Coronary artery (tissue), 2 donors: ENCODE results near the gene SH3GLB1.

Source experiments
- DNase-seq: peaks from one replicate; pipeline ENCODE4 v3.0.0-alpha.2; 2017; ENCODE audit warnings: low spot score
- H3K27ac ChIP-seq, 2 donors: fragments of 200-600 bp; sonication (generic); one replicate each; pipeline ENCODE4 v1.5.1; 2016 to 2019
- H3K4me3 ChIP-seq: fragments of 200-600 bp; sonication (generic); 2 replicates; pipeline ENCODE4 v1.5.1; 2016; ENCODE audit warnings: mild to moderate bottlenecking, moderate library complexity
- CTCF ChIP-seq: fragments of 200-600 bp; sonication (generic); IDR thresholded peaks from one replicate; pipeline ENCODE4 v1.5.1; 2019; ENCODE audit warnings: antibody characterized with exemption

SH3GLB1 gene

GRCh38 chr1:86739648-86740509, 35.5 kb downstream of the SH3GLB1 start:
- Histone ChIP-seq H3K27ac (no peak overlapping the region), H3K4me3 (no peak overlapping the region)
- no peak for TF ChIP-seq CTCF
- DNase-seq, result no peak

- TF ChIP-seq CTCF, result peak; percentile 23
- H3K4me3 ChIP-seq, result no peak overlapping the region
- H3K27ac ChIP-seq, result no peak overlapping the region
- DNase-seq, result no peak
These were observed 37.7 kb downstream of the SH3GLB1 start for GRCh38 chr1:86741947-86742572.

GRCh38 chr1:86747304-86747703, 42.9 kb downstream of the SH3GLB1 start:
- no peak overlapping the region for H3K4me3 ChIP-seq
- no peak overlapping the region for H3K27ac ChIP-seq
- TF ChIP-seq CTCF, result no peak
- DNase-seq, result no peak

- TF ChIP-seq CTCF, result no peak
- no peak for DNase-seq
- Histone ChIP-seq H3K4me3 (no peak overlapping the region), H3K27ac (no peak overlapping the region)
These were observed 44.4 kb downstream of the SH3GLB1 start for GRCh38 chr1:86748622-86749373.

- Histone ChIP-seq H3K27ac (no peak overlapping the region), H3K4me3 (no peak overlapping the region)
- DNase-seq, result no peak
- TF ChIP-seq CTCF, result no peak
These were observed 45.7 kb downstream of the SH3GLB1 start for GRCh38 chr1:86750076-86750475.

- no peak for TF ChIP-seq CTCF
- no peak overlapping the region for H3K4me3 ChIP-seq
- no peak overlapping the region for H3K27ac ChIP-seq
- DNase-seq, result no peak
These were observed 46.2 kb downstream of the SH3GLB1 start for GRCh38 chr1:86750530-86750929.
